Mesendoderm (in vitro differentiated cells): ENCODE results near the gene TMEM132A.
"Not testable (repeated sequence)": the region's sequence is repeated elsewhere in the genome, so short reads cannot be mapped to it uniquely, and the experiment has no call there.

Source experiments
- DNase-seq: peaks from one replicate; pipeline ENCODE4 v3.0.0; 2013
- H2AK5ac ChIP-seq: 2 replicates; pipeline ENCODE4 v1.6.1; 2013; ENCODE audit warnings: low read length, inconsistent platforms
- H2BK120ac ChIP-seq: 2 replicates; pipeline ENCODE4 v1.6.1; 2013; ENCODE audit warnings: low read depth, mild to moderate bottlenecking, low read length, moderate library complexity, mixed read lengths
- H2BK15ac ChIP-seq: replicated peaks from 2 replicates; pipeline ENCODE4 v1.6.1; 2013; ENCODE audit warnings: low read depth, mild to moderate bottlenecking, moderate library complexity
- H2BK5ac ChIP-seq: 2 replicates; pipeline ENCODE4 v1.6.1; 2013; ENCODE audit warnings: low read length, inconsistent platforms
- H3K18ac ChIP-seq: 2 replicates; pipeline ENCODE4 v1.6.1; 2013; ENCODE audit warnings: mild to moderate bottlenecking, low read length, mixed read lengths
- H3K23ac ChIP-seq: one replicate; pipeline ENCODE4 v1.6.1; 2013; ENCODE audit warnings: low read length
- H3K27ac ChIP-seq: 2 replicates; pipeline ENCODE4 v1.5.1; 2013; ENCODE audit warnings: low read depth, mild to moderate bottlenecking, inconsistent platforms, low read length, moderate library complexity
- H3K27me3 ChIP-seq: 2 replicates; pipeline ENCODE4 v1.6.1; 2013; ENCODE audit warnings: low read length, control low read depth, mild to moderate bottlenecking, inconsistent platforms; ENCODE audit not compliant: insufficient read depth, poor library complexity
- H3K36me3 ChIP-seq: 2 replicates; pipeline ENCODE4 v1.6.1; 2013; ENCODE audit warnings: low read length, inconsistent platforms; ENCODE audit not compliant: control insufficient read depth, insufficient read depth
- H3K4ac ChIP-seq: one replicate; pipeline ENCODE4 v1.6.1; 2013; ENCODE audit warnings: low read depth, mild to moderate bottlenecking, low read length, moderate library complexity
- H3K4me1 ChIP-seq: 2 replicates; pipeline ENCODE4 v1.6.1; 2013; ENCODE audit warnings: low read depth, low read length, inconsistent platforms; ENCODE audit not compliant: control insufficient read depth
- H3K4me2 ChIP-seq: 2 replicates; pipeline ENCODE4 v1.6.1; 2013; ENCODE audit warnings: low read length
- H3K4me3 ChIP-seq: 2 replicates; pipeline ENCODE4 v1.5.1; 2013; ENCODE audit warnings: mild to moderate bottlenecking, low read length
- H3K56ac ChIP-seq: one replicate; pipeline ENCODE4 v1.6.1; 2013; ENCODE audit warnings: low read length
- H3K79me1 ChIP-seq: 2 replicates; pipeline ENCODE4 v1.6.1; 2013; ENCODE audit warnings: low read length, inconsistent platforms
- H3K79me2 ChIP-seq: 2 replicates; pipeline ENCODE4 v1.6.1; 2013; ENCODE audit warnings: mild to moderate bottlenecking, low read length; ENCODE audit not compliant: control insufficient read depth, insufficient read depth
- H3K9ac ChIP-seq: 2 replicates; pipeline ENCODE4 v1.6.1; 2013; ENCODE audit warnings: low read length, inconsistent platforms
- H4K5ac ChIP-seq: one replicate; pipeline ENCODE4 v1.6.1; 2013; ENCODE audit warnings: low read length
- H4K8ac ChIP-seq: one replicate; pipeline ENCODE4 v1.6.1; 2013; ENCODE audit warnings: low read depth, mild to moderate bottlenecking, control low read depth, low read length, moderate library complexity
- WGBS: extraction: QIAGEN DNeasy Blood & Tissue Kit; methylation state at CpG from one replicate; pipeline ENCODE4 v1.1.7; 2013; ENCODE audit warnings: low lambda C conversion rate, missing lambda C conversion rate; ENCODE audit not compliant: insufficient coverage; ENCODE audit errors: extremely low coverage; 5-methylcytosine and 5-hydroxymethylcytosine counted together

Gene TMEM132A

GRCh38 chr11:60908803-60909202 is 15.5 kb upstream of the TMEM132A start:
- Histone ChIP-seq H3K79me2 (peaks cover 24% of the 10 kb centered on the region), H3K4ac (no peak overlapping the region), H2BK120ac (no peak overlapping the region), H3K27ac (no peak overlapping the region), H3K27me3 (no peaks in the 10 kb centered on the region), H4K5ac (no peak overlapping the region), H3K23ac (no peak overlapping the region), H3K18ac (no peak overlapping the region), H2BK5ac (no peak overlapping the region), H3K9ac (no peak overlapping the region), H3K4me1 (peaks cover 1% of the 10 kb centered on the region), H3K79me1 (peaks cover 2% of the 10 kb centered on the region), H2AK5ac (no peak overlapping the region), H3K36me3 (no peaks in the 10 kb centered on the region), H3K4me2 (no peak overlapping the region), H3K56ac (no peak overlapping the region), H3K4me3 (no peak overlapping the region), H4K8ac (no peak overlapping the region), H2BK15ac (no peak overlapping the region)
- no CpG with 5 or more reads among the region's 1 CpG for WGBS
- DNase-seq: no peak

GRCh38 chr11:60909680-60910280 is 14.5 kb upstream of the TMEM132A start:
- not testable (repeated sequence) for H3K27me3 ChIP-seq

GRCh38 chr11:60910281-60910687 is 14.0 kb upstream of the TMEM132A start:
- Histone ChIP-seq H3K4me1 (peaks cover 1% of the 10 kb centered on the region), H3K4ac (no peak overlapping the region), H2BK15ac (no peak overlapping the region), H3K23ac (no peak overlapping the region), H3K56ac (no peak overlapping the region), H2BK120ac (no peak overlapping the region), H2BK5ac (no peak overlapping the region), H3K79me2 (peaks cover 9% of the 10 kb centered on the region), H3K18ac (no peak overlapping the region), H4K8ac (no peak overlapping the region), H2AK5ac (no peak overlapping the region), H3K36me3 (no peaks in the 10 kb centered on the region), H4K5ac (no peak overlapping the region), H3K9ac (no peak overlapping the region), H3K4me2 (no peak overlapping the region), H3K27me3 (no peaks in the 10 kb centered on the region), H3K4me3 (no peak overlapping the region), H3K27ac (no peak overlapping the region), H3K79me1 (no peaks in the 10 kb centered on the region)
- WGBS: no CpG with 5 or more reads among the region's 3 CpGs
- DNase-seq: no peak

More at GRCh38 chr11:60909680-60910280, 14.5 kb upstream of the TMEM132A start:
- H3K18ac ChIP-seq, H3K9ac ChIP-seq, H3K27ac ChIP-seq, H2BK15ac ChIP-seq, H2BK5ac ChIP-seq, H3K4me1 ChIP-seq, H3K23ac ChIP-seq, H4K5ac ChIP-seq, H3K4me3 ChIP-seq, H2AK5ac ChIP-seq, H3K56ac ChIP-seq, H4K8ac ChIP-seq, DNase-seq, H3K4me2 ChIP-seq, H3K4ac ChIP-seq, H2BK120ac ChIP-seq, H3K79me1 ChIP-seq, H3K36me3 ChIP-seq: not testable (repeated sequence)
- H3K79me2 ChIP-seq: peaks cover 14% of the 10 kb centered on the region
- no CpG with 5 or more reads among the region's 3 CpGs for WGBS

- Histone ChIP-seq H3K79me2 (peaks cover 3% of the 10 kb centered on the region), H3K27me3 (no peaks in the 10 kb centered on the region), H3K18ac (no peak overlapping the region), H2AK5ac (no peak overlapping the region), H4K5ac (no peak overlapping the region), H2BK120ac (no peak overlapping the region), H3K56ac (no peak overlapping the region), H3K27ac (no peak overlapping the region), H3K79me1 (no peaks in the 10 kb centered on the region), H3K36me3 (no peaks in the 10 kb centered on the region), H3K9ac (no peak overlapping the region), H3K23ac (no peak overlapping the region), H2BK5ac (no peak overlapping the region), H4K8ac (no peak overlapping the region), H3K4me2 (no peak overlapping the region), H2BK15ac (no peak overlapping the region), H3K4ac (no peak overlapping the region), H3K4me3 (no peak overlapping the region), H3K4me1 (peaks cover 3% of the 10 kb centered on the region)
- DNase-seq: peak; percentile 25
- WGBS: no CpG with 5 or more reads among the region's 5 CpGs
These were observed 13.4 kb upstream of the TMEM132A start for GRCh38 chr11:60910711-60911380.

GRCh38 chr11:60912223-60912850 is 11.9 kb upstream of the TMEM132A start:
- Histone ChIP-seq H3K9ac (no peak overlapping the region), H3K23ac (no peak overlapping the region), H3K27ac (no peak overlapping the region), H2BK15ac (no peak overlapping the region), H4K5ac (no peak overlapping the region), H3K36me3 (no peaks in the 10 kb centered on the region), H3K79me1 (peaks cover 5% of the 10 kb centered on the region), H4K8ac (no peak overlapping the region), H3K4me1 (peaks cover 7% of the 10 kb centered on the region), H3K56ac (peak overlapping the region; percentile 62), H2BK5ac (no peak overlapping the region), H3K18ac (no peak overlapping the region), H2AK5ac (no peak overlapping the region), H3K27me3 (no peaks in the 10 kb centered on the region), H3K4ac (no peak overlapping the region), H2BK120ac (no peak overlapping the region), H3K4me3 (no peak overlapping the region), H3K4me2 (no peak overlapping the region), H3K79me2 (peaks cover 8% of the 10 kb centered on the region)
- no CpG with 5 or more reads among the region's 12 CpGs for WGBS
- DNase-seq: no peak
